A172 (cell line): Measurements from ENCODE around the gene GALM. TPM values are rescaled to one million over a fixed set of nuclear protein-coding genes. Genes with fewer than 3 reads are reported as not detected.
A peak's percentile ranks its signal among the peaks of the same experiment; 100 is the strongest.
"Not testable (repeated sequence)": the region's sequence is repeated elsewhere in the genome, so short reads cannot be mapped to it uniquely, and the experiment has no call there.

Experiments used
- DNase-seq: peaks from one replicate; pipeline ENCODE4 v3.0.0-alpha.2; 2015; ENCODE audit warnings: low spot score
- total RNA-seq: library from RNA; depleted of rRNA; stranded (reverse); fragments of >200 nt; shearing (Covaris generic); gene quantifications from 2 replicates; pipeline ENCODE4 v1.2.3, GENCODE V29; 2014; rRNA removed

GALM gene
- 7.1 and 21.8 TPM in 2 replicates for total RNA-seq

DNA sequence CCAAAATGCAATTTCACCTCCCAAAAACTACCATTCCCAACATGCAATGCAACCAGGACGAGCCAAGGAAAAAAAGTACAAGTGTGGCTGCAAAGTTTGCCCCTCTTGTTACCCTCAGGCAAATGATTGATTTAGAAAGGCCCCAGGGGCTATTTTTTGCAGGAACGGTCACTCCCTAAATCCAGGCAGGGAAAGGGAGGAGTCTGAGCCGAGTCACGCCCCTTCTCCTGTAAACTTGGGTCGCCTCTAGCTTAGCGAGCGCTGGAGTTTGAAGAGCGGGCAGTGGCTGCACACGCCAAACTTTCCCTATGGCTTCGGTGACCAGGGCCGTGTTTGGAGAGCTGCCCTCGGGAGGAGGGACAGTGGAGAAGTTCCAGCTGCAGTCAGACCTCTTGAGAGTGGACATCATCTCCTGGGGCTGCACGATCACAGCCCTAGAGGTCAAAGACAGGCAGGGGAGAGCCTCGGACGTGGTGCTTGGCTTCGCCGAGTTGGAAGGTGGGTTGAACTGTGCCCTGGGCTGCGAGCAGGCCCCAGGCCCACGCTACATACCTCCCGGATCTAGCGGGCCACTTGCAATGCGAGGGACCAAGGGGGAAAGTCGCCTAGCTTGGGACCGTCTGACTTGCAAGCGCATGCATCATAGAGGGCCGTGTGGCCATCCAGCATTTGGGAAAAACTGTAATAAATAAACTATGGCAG, at the start of gene GALM:
GALM (plus strand) TSS at position 261 of the 702 bp plus-strand sequence; CDS start at position 309, 48 bp downstream.
- peak; percentile 74 for DNase-seq

DNA sequence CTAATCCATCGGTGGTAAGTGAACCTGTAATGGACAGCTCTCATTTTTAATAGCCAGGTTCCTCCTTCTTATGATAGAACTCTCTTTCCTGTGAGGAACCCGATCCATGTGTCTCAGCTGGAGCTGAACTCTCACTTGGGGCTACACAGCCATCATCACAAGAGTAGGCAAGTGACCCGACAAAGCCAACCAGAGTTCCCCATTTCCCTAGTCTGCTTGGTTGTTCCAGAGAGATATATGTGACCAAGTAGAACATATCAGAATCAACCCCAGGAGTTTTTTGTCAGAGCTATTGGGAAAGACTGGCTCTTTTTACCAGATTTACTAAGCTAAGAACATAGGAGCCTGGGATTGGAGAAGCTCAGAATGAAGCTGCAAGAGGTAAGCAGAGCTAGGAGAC, 48.6 kb upstream of the GALM start:
- DNase-seq = no peak

DNA sequence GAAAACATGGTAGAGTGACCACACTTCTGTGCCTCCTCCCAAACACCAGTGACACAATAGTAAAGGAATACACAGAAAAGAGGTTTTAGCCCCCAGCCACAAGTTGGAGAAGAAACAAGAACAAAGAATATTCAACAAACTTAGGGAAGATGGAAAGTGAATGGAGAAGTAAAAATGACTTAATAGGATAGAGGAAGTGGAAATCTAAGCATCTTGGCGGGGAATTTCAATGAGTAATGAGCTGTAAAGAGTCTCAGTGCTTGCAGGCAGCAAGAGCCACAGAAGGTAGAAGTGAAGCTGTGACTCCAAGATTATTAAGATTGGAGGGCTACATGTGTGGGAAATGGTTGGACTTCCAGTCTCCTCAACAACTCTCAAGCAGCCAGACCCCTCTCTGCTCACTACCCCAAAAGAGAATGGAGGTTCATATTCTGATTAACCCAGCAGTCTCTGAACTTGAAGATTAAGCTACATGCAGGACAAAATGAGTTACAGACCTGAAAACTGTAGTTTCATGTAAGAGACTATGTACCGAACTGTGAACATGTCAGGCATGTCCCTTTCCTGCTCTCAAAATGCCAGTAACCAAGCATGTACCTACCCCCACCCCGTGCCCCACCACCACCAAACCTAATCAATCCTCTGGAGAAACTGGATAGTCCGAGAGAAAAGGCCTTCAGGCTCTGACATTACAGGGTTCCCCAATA, 46.3 kb upstream of the GALM start:
- peak; percentile 30 for DNase-seq

DNA sequence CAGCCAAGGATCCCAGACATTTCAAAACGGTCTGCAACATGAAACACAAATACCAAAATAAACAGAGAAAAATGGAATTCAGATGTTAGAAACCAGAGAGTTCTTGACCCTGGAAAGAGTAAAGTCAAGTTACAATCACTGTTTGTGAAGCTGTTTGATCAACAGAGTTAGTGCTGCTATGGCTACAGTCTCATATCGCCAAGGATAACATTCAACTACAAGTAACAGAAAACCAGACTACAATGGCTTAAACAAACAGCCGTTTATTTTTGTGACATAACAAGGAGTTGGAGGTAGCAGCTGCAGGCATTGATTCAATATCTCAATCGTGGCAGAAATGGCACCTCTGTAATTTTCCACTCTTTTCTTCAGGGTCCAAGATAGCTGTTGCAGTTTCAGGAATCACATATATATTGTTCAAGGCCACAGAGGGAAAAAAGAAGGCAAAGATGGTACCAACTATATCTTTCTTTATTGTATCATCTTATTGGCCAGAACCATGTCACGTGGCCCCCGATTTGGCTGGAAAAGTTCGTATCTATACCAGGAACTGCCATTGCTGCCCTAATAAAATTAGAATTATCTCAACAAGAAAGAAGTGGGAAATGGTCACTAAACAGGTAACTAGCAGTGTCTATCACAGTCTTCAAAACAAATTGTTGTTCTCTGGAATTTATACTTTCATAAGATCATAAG, 45.5 kb upstream of the GALM start:
- DNase-seq = no peak

DNA sequence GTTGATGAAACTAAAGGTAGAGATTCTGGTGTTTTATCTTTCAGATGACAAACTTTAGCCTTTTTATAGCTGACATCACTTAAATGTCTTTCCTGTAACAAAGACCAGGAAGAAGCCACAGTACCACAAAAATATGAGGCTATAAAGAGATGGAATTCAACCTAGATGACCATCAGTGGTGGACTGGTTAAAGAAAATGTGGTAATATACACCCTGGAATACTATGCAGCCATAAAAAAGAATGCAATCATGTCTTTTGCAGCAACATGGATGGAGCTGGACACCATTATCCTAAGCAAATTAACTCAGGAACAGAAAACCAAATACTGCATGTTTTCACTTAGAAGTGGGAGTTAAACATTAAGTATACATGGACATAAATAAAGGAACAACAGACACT, 44.9 kb upstream of the GALM start:
- no peak for DNase-seq

DNA sequence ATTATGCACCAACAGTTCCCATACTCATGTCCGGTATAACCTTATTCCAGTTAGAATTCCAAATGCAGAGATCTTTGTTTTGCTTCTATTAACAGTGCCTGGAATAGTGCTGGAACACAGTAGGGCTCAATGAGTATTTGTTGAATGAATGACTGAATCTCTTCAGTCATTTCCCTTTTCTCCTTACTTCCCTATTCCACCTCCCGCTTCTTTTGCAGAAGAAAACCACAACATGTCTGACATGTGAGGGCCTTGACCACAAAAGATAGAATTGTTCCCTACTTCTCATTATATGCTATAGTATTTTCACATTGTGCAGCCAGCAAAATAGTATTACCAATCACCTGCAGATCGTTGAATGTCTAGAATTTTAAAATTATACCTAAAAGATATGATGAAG, 43.7 kb upstream of the GALM start:
- DNase-seq = no peak

DNA sequence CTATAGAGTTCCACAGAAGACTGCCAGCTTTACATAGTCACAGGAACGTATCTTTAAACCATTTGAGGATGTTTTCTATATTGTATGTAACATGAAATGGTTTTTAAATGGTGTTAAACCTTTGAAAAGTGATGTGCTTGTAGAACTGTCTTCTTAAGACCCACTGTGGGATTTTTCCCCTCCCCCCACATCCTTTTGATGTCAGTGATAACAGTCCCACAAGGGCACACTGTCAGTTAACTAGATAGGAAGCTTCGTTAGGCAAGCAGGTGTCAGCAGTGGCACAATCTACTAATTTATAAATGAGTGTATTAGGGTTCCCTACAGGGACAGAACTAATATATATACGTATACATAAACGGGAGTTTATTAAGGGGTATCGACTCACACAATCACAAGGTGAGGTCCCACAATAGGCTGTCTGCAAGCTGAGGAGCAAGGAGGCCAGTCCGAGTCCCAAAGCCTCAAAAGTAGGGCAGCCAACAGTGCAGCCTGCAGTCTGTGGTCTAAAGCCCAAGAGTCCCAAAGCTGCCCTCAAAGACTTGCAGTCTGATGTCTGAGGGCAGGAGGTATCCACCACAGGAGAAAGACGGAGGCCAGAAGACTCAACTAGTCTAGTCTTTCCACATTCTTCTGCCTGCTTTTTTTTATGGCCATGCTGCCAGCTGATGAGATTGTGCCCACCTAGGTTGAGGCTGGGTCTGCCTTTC, 39.4 kb upstream of the GALM start:
- DNase-seq = no peak

DNA sequence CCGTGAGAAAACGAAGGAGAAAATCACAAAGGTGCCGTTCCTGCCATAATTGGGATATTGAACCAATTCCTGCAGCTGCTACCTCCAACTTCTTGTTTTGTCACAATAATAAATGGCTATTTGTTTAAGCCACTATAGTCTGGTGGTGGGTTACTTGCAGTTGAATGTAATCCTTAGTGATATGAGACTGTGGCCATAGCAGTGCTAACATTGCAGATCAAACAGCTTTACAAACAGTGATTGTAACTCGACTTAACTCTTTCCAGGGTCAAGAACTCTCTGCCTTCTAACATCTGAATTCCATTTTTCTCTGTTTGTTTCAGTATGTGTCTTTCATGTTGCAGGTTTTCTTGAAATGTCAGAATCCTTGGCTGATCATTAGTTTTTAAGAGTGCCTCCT, 38.5 kb upstream of the GALM start:
- DNase-seq = no peak

DNA sequence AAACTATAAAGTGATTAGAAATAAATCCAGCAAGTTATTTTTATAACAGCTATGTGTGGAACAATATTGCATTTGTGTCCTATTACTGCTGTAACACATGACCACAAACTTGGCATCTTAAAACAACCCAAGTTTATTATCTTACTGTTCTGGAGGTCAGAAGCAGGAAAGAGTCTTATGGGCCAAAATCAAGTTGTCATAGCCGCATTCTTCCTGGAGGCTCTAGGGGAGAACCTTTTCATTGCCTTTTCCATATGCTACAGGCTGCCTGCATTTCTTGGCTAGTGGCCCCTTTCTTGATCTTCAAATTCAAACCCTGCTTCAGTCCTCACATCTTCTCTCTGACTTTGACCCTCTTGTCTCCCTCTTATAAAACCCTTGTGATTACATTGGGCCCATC, 36.2 kb upstream of the GALM start:
- DNase-seq = no peak

DNA sequence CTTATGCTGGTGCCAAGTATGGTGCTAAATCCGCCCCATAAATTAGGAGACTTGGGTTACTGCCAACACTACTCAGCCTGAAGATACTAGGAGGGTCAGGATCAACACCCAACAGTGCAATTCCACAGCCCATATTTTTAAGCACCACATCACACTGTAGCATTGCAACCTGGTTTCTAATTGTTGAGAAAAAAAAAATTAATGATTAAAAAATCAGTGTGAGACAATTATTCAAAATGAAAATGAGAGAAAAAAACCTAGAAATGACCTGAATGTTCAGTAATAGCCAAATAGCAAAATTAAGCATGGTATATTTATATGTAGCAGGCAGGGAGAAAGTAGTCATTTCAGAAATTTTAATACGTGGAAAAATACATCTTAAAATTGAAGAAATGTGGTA, 33.9 kb upstream of the GALM start:
- DNase-seq = no peak

DNA sequence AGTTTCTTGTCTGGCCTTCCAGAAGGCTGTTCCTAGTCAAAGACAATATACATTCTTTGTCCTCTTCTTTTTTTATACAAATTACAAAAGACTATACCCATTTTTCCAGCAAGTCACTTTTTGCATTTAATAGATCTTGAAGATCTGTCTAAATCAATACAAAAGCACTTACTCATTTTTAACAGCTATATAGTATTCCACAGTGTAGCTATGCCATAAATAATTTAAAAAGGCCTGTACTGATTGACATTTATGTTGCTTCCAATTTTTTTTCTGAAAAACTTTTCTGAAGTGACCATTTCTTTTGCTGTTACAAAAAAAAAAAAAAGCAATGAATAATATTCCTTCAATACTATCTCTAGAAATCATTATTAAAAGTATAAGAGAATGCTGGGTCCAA, 32.9 kb upstream of the GALM start:
- DNase-seq = no peak

DNA sequence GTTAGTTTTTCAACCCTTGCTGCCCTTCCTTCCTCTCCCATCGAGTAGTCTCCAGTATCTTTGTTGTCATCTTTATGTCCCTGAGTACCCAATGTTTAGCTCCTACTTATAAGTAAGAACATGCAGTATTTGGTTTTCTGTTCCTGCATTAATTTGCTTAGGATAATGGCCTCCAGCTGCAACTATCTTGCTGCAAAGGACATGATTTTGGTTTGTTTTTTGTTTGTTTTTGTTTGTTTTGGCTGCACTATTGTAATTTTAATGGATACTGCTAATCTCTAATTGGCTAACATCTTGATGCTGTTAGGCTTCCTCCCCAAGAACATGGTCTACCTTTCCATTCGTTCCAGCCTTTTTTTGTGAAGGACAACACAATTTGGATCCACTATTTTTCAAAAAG, 32.0 kb upstream of the GALM start:
- no peak for DNase-seq

DNA sequence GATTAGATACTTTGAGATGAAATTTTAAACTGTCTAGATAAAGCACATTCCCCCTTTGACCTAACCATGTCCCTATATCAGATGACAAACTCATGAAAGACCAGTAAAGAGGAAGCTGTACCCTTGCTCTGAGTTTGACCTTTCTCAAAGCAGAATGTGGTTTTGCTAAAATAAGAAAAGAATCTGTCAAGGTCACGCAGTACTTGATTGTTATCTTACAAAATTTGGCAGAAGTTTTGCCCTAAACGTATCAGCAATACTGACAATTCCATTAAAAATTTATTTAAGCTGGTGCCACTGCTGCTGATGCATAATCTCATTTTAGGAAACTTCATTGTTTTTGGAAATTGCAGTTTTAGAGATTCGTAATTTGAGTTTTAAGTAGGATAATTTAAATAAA, 31.2 kb upstream of the GALM start:
- no peak for DNase-seq

DNA sequence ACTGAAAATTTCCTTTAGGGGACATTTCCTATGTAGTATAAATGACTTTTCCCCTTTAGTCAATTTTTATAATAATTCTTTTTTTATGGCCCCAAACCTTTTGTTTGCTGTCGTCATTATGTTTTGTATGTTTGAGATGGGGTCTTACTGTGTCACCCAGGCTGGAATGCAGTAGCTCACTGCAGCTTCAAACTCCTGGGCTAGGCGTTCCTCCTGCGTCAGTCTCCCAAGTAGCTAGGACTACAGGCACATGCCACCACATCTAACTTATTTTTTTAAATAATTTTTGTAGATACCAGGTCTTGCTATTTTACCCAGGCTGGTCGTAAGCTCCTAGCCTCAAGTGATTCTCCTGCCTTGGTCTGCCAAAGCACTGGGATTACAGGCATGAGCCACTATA, 30.8 kb upstream of the GALM start:
- no peak for DNase-seq

DNA sequence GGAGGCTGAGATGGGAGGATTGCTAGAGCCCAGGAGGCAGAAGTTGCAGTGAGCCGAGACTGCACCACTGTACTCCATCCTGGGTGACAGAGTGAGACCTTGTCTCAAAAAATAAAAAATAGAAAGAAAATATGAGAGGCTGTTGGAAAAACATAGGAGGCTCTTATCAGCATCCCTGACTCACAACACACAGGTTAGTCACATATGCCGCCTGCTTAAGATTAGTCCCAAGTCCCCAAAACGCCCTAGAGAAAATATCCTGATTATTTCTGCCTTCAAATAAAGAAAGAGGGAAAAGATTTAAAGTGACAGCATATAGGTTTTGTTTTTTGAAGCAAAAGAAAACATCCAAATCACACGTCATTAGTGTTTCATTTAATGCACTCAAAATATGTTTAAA, 29.8 kb upstream of the GALM start:
- no peak for DNase-seq

DNA sequence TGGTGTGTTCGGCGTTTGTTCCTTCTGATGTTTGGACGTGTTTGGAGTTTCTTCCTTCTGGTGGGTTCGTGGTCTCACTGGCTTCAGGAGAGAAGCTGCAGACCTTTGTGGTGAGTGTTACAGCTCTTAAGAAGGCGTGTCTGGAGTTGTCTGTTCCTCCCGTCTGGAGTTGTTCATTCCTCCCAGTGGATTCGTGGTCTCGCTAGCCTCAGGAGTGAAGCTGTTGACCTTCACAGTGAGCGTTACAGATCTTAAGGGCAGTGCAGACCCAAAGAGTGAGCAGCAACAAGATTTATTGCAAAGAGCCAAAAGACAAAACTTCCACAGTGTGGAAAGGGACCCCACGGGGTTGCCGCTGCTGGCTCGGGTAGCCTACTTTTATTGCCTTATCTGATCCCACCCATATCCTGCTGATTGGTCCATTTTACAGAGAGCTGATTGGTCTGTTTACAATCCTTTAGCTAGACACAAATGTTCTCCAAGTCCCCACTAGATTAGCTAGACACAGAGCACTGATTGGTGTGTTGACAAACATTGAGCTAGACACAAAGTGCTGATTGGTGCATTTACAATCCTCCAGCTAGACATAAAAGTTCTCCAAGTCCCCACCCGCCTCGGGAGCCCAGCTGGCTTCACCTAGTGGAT, 23.4 kb upstream of the GALM start:
- not testable (repeated sequence) for DNase-seq

DNA sequence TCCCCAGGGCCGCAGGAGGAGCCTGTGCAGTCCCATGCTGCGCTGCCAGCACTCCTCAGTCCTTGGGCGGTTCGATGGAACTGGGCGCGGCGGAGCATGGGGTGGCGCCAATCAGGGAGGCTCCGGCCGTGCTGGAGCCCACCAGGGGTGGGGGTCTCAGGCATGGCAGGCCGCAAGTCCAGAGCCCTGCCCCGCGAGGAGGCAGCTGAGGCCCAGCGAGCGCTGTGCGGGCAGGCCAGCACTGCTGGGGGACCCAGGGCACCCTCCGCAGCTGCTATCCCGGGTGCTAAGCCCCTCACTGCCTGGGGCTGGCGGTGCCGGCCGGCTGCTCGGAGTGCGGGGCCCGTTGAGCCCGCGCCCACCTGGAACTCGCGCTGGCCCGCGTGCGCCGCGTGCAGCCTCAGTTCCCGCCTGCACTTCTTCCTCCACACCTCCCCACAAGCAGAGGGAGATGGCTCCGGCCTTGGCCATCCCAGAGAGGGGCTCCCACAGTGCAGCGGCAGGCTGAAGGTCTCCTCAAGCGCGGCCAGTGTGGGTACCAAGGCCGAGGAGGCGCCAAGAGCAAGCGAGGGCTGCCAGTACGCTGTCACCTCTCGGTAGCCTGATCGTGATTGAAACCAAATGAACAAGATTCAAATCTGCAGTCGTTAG, 22.8 kb upstream of the GALM start:
- no peak for DNase-seq

DNA sequence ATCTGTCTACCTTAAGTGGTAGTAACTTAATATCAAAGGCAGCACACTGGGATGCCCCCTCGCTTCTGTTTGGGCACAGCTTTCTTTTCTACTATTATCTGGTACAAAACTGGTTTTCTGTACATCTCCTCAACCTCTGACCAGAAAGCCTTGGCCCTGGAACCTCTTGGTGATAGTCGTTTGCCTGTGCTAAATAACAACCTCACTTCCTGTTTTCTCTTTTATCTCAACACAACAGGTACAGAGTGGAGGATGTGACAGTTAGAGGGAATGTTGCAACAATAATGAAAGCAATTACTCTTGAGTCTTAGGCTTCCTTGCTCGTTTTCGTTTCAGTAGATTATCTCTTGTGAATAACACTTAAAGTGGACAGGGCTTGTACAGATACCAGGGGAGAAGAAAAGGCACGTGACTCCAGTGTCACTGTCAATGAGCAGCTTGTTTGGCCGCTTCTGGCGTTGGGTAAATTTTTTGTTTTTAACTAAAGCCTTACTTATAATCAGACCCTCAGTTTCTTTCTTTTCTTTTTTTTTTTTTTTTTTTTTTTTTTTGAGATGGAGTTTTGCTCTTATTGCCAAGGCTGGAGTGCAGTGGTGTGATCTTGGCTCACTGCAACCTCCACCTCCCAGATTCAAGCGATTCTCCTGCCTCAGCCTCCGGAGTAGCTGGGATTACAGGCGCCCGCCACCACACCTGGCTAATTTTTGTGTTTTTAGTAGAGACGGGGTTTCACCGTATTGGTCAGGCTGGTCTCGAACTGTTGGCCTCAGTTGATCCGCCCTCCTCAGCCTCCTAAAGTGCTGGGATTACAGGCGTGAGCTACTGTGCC, 22.0 kb upstream of the GALM start:
- not testable (repeated sequence) for DNase-seq

DNA sequence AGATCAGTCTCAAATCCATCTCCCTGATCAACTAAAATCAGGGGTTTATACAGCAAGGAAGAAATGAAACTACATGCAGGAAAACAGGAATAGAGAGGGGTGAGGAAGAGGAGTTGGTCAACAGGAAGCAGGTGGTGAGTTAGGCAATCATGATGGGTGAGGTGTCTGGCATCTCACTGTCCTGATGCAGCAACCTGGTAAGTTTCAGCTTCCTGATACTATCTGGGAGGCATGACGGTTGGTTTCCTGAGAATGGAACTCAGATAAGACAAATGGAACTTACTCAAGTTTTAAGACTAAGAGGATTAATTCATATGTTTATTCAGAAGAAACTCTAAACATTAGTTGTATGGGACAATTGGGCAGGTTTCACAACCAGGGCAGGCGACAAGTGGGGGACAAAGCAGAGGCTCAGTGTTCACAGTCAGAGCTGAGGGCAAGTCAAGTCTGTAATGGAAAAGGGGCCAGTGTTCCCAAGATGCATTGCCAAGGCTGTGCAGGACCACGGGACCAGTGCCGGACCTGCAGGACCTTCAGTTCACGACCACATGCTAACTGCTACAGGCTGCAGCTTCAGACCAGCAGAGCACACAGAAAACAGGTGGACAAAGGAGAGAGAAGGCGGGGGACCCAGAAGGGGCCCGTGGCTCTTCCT, 17.7 kb upstream of the GALM start:
- peak; percentile 29 for DNase-seq
